ENCODE data around the gene WNT7A. TPM values are rescaled to one million over a fixed set of nuclear protein-coding genes. Genes with fewer than 3 reads are reported as not detected.
A peak's percentile ranks its signal among the peaks of the same experiment; 100 is the strongest.

Gene WNT7A
- total RNA-seq, 4 donors from 2014 or later, result 0.09 to 0.91 (median 0.73) TPM; not detected in 1

GRCh38 chr3:13890377-13891016 lies 10.6 kb upstream of the WNT7A start:
- peaks cover 0 to 26% (median 5%) of the 10 kb centered on the region in 3 donors for H3K4me1 ChIP-seq
- no peak for DNase-seq
- WGBS, 2 donors, result 14 to 40% methylated on average over 8 to 10 of the region's 13 CpGs
- H3K27ac ChIP-seq, result peak overlapping the region in 2 of 4 donors; percentile 12 to 46
- H3K36me3 ChIP-seq, result no peaks in the 10 kb centered on the region
- no peaks in the 10 kb centered on the region for H3K9me3 ChIP-seq
- H3K4me3 ChIP-seq, result no peak overlapping the region
- TF ChIP-seq POLR2A (IDR thresholded peaks at IDR 0.05) (no peak), CTCF (IDR thresholded peaks at IDR 0.05) (no peak)
- intact Hi-C loops (cut with DNase I), result loop anchor here (10.0 kb wide), 2 partner anchors 224 to 284 kb away; partner anchors contain the start of genes LSM3 and XPC
- peaks cover 0 to 16% (median 0%) of the 10 kb centered on the region in 4 donors for H3K27me3 ChIP-seq

DNA sequence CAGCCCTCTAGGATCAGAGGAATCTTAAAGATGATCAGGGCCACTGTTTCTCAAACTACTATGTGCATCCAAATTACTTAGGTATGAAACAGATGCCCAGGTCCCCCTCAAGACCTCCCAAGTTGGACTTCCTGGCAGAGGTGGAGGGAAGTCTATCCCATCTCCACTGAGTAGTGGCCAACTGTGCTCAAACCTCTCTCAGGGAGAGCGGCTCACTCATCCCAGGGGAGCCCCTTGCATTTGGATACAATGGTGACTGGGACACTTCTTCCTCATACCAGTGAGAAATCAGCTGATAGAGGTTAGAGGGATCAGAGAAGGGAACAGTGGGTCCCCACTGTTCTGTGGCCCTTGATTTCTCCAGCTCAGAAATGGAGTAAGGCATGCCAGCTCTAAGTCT lies 8.7 kb upstream of the WNT7A start:
- H3K4me3 ChIP-seq, result no peak overlapping the region
- no peak overlapping the region for H3K27ac ChIP-seq
- 80% methylated on average over 1 of the region's 1 CpG; no CpG with 5 or more reads in 1 of the 2 donors for WGBS, 2 donors
- H3K36me3 ChIP-seq, result no peaks in the 10 kb centered on the region
- H3K27me3 ChIP-seq, result peaks cover 0 to 35% (median 0%) of the 10 kb centered on the region in 4 donors
- H3K4me1 ChIP-seq, result peaks cover 0 to 17% (median 0%) of the 10 kb centered on the region in 3 donors
- intact Hi-C loops (cut with DNase I), result no loop called here
- no peak for TF ChIP-seq POLR2A (IDR thresholded peaks at IDR 0.05)
- TF ChIP-seq CTCF (IDR thresholded peaks at IDR 0.05), result no peak
- DNase-seq, result no peak
- H3K9me3 ChIP-seq, result no peaks in the 10 kb centered on the region

DNA sequence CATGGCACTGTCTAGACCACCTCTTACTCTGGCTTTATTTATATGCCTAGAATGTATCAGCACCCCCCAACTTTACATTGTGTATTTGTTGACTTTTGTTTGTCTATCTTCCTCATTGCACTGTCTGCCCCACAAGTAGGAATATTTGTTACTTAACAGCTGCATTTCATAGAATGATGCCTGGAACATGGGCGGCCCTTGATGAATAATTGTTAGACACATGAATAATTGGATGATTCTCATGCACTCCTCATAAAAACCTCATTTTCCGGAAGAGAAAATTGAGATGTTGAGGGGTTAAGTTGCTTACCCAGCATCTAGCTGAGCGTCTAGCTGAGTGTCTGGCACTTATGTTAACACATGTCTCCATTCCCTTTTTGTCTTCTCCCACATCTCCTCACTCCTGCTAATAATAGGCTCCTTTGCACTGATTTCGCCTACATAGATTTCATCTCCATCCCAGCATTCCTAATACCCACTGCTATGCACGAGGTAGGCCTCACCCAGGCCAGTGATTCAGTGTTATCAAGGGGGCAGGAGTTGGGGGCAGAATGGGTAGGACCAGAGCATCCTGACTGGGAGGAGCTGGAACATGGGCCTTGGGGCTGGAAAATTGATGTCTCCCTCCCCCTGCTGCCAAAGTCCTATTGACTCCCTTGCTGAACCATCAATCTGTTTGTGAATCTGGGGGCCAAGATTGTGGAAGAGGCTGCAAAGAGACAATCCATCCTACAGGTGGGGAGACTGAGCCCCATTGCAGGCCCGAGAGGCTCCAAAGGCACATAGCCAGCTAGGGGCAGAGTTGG lies 7.8 kb upstream of the WNT7A start:
- Histone ChIP-seq H3K4me1 (peaks cover 0 to 17% (median 0%) of the 10 kb centered on the region in 3 donors), H3K9me3 (no peaks in the 10 kb centered on the region), H3K4me3 (no peak overlapping the region), H3K27me3 (peaks cover 0 to 44% (median 0%) of the 10 kb centered on the region in 4 donors), H3K36me3 (no peaks in the 10 kb centered on the region), H3K27ac (no peak overlapping the region)
- 64 to 68% methylated on average over 5 of the region's 6 CpGs for WGBS, 2 donors
- intact Hi-C loops (cut with DNase I), result no loop called here
- no peak for DNase-seq
- TF ChIP-seq CTCF (IDR thresholded peaks at IDR 0.05), result no peak
- TF ChIP-seq POLR2A (IDR thresholded peaks at IDR 0.05), result no peak

DNA sequence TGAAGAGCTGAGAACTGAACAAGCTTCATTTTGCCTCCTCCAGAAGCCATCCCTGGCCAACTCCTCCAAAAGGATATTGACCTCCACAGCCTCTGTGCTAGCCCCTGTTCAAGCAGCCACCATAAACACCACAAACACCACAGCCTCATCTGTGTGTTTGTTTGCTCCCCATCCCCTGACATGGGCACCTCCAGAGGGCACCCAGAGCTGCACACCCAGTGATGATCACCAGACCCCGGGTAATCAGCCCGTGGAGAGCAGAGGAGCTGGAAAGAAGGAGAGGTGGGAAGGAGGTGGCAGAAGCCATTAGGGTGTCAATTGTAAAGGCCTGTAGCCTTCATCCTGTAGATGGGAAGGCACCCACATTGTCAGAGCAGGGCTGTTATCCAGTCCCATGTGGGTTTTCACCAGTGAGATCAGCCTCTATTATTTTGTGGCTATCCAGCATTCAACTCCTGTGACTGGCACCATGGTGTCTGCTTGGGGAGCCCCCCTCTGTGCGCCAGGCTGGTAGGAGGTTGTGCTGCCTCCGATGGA lies 6.8 kb upstream of the WNT7A start:
- WGBS, 2 donors, result 65% methylated on average over 2 of the region's 4 CpGs; no CpG with 5 or more reads in 1 of the 2 donors
- no peak for TF ChIP-seq CTCF (IDR thresholded peaks at IDR 0.05)
- no peak for TF ChIP-seq POLR2A (IDR thresholded peaks at IDR 0.05)

GRCh38 chr3:13885704-13886010 lies 5.8 kb upstream of the WNT7A start:
- Histone ChIP-seq H3K36me3 (no peaks in the 10 kb centered on the region), H3K27me3 (peaks cover 0 to 64% (median 0%) of the 10 kb centered on the region in 4 donors), H3K9me3 (no peaks in the 10 kb centered on the region), H3K27ac (no peak overlapping the region), H3K4me1 (peaks cover under 1 to 9% (median 2%) of the 10 kb centered on the region in 3 donors), H3K4me3 (no peak overlapping the region)
- intact Hi-C loops (cut with DNase I), result loop anchor here (2.0 kb wide), 1 partner anchor 229 kb away; no protein-coding TSS in a partner anchor
- DNase-seq, result no peak
- WGBS, 2 donors, result 25 to 38% methylated on average over 8 of the region's 8 CpGs
- TF ChIP-seq POLR2A (IDR thresholded peaks at IDR 0.05), result no peak
- no peak for TF ChIP-seq CTCF (IDR thresholded peaks at IDR 0.05)

More for the DNA sequence above, 6.8 kb upstream of the WNT7A start:
- peaks cover 0 to 15% (median 0%) of the 10 kb centered on the region in 3 donors for H3K4me1 ChIP-seq
- no peak overlapping the region for H3K27ac ChIP-seq
- no peak for DNase-seq
- intact Hi-C loops (cut with DNase I), result no loop called here
- H3K9me3 ChIP-seq, result no peaks in the 10 kb centered on the region
- H3K36me3 ChIP-seq, result no peaks in the 10 kb centered on the region
- peaks cover 0 to 54% (median 0%) of the 10 kb centered on the region in 4 donors for H3K27me3 ChIP-seq
- H3K4me3 ChIP-seq, result no peak overlapping the region

Data from esophagus squamous epithelium (tissue), 5 donors.